ENCODE measurements around the gene MYL10.

DNA sequence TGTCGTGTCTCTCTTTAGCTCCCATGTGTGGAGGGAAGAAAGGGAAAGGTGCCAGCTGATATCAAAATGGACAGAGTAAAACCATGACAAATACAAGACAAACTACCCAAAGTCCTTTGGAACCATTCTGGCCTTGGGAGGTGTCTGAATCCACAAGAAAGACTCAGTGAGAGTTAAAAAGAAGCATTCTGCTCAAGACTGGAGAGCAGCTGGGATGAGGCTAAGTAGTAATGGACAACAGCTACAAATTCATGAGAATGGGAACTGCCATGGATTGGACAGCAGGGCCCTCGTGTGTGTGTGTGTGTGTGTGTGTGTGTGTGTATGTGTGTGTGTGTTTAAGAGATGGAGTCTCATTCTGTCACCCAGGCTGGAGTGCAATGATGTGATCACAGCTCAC lies 39.6 kb upstream of the MYL10 start:
- no peak for TF ChIP-seq CTCF (conservative IDR thresholded peaks at IDR 0.05; ENCODE audit: low read depth in 2 of 2)
- no peak for TF ChIP-seq EZH2 (IDR thresholded peaks at IDR 0.05; ENCODE audit: low read depth, unreplicated experiment)
- no peak for TF ChIP-seq EZH2phosphoT487 (IDR thresholded peaks at IDR 0.05; ENCODE audit: unreplicated experiment)
- no peak for TF ChIP-seq POLR2AphosphoS5 (IDR thresholded peaks at IDR 0.05; ENCODE audit: low read depth)
- TF ChIP-seq, protein P1, sequence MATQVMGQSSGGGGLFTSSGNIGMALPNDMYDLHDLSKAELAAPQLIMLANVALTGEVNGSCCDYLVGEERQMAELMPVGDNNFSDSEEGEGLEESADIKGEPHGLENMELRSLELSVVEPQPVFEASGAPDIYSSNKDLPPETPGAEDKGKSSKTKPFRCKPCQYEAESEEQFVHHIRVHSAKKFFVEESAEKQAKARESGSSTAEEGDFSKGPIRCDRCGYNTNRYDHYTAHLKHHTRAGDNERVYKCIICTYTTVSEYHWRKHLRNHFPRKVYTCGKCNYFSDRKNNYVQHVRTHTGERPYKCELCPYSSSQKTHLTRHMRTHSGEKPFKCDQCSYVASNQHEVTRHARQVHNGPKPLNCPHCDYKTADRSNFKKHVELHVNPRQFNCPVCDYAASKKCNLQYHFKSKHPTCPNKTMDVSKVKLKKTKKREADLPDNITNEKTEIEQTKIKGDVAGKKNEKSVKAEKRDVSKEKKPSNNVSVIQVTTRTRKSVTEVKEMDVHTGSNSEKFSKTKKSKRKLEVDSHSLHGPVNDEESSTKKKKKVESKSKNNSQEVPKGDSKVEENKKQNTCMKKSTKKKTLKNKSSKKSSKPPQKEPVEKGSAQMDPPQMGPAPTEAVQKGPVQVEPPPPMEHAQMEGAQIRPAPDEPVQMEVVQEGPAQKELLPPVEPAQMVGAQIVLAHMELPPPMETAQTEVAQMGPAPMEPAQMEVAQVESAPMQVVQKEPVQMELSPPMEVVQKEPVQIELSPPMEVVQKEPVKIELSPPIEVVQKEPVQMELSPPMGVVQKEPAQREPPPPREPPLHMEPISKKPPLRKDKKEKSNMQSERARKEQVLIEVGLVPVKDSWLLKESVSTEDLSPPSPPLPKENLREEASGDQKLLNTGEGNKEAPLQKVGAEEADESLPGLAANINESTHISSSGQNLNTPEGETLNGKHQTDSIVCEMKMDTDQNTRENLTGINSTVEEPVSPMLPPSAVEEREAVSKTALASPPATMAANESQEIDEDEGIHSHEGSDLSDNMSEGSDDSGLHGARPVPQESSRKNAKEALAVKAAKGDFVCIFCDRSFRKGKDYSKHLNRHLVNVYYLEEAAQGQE (IDR thresholded peaks at IDR 0.05; ENCODE audit: unreplicated experiment), result no peak
- no peak for TF ChIP-seq JUNB (IDR thresholded peaks at IDR 0.05; ENCODE audit: unreplicated experiment)
- TF ChIP-seq ZNF331 (CRISPR knock-in tag; IDR thresholded peaks at IDR 0.05; ENCODE audit: low read depth), result no peak
- no peak for TF ChIP-seq ZNF114 (CRISPR knock-in tag; IDR thresholded peaks at IDR 0.05)
- TF ChIP-seq CREB1 (CRISPR knock-in tag; IDR thresholded peaks at IDR 0.05; ENCODE audit: low read depth), result no peak
- TF ChIP-seq STAT1 (IDR thresholded peaks at IDR 0.05; ENCODE audit: unreplicated experiment), result no peak
- TF ChIP-seq NANOG (IDR thresholded peaks at IDR 0.05; ENCODE audit: borderline replicate concordance), result no peak

Data from GM23338 (cell line).